OCI-LY3 (cell line): ENCODE results near the gene GRIFIN.

Source experiments
- H2AFZ ChIP-seq: fragments of 200-600, 300-600 bp; shearing (Covaris generic); 2 replicates; pipeline ENCODE4 v1.6.0; 2014; ENCODE audit warnings: antibody characterized with exemption, low read depth, low read length
- H3K27ac ChIP-seq: fragments of 200-600, 300-600 bp; sonication (generic); 2 replicates; pipeline ENCODE4 v1.5.1; 2014; ENCODE audit warnings: mild to moderate bottlenecking, low read length, moderate library complexity, mixed read lengths
- H3K27me3 ChIP-seq: fragments of 200-600, 300-600 bp; sonication (generic); 2 replicates; pipeline ENCODE4 v1.6.1; 2014; ENCODE audit warnings: low read depth, low read length, mixed read lengths
- H3K36me3 ChIP-seq: fragments of 200-600, 300-600 bp; sonication (generic); replicated peaks from 2 replicates; pipeline ENCODE3; 2014; ENCODE audit warnings: low read depth, low read length, mixed read lengths
- H3K4me1 ChIP-seq: fragments of 300-600, 200-600 bp; sonication (generic); 2 replicates; pipeline ENCODE4 v1.6.1; 2014; ENCODE audit warnings: low read length, mixed read lengths
- H3K4me2 ChIP-seq: fragments of 200-600, 300-600 bp; sonication (generic); 2 replicates; pipeline ENCODE4 v1.6.1; 2014; ENCODE audit warnings: low read length, mixed read lengths
- H3K4me3 ChIP-seq: fragments of 300-600, 200-600 bp; sonication (generic); 2 replicates; pipeline ENCODE4 v1.5.1; 2014; ENCODE audit warnings: antibody characterized with exemption, mild to moderate bottlenecking, low read length, moderate library complexity
- H3K79me2 ChIP-seq: fragments of 300-600, 200-600 bp; shearing (Covaris generic); 2 replicates; pipeline ENCODE4 v1.6.1; 2014; ENCODE audit warnings: mild to moderate bottlenecking, low read length, mixed read lengths
- H3K9ac ChIP-seq: fragments of 300-600, 200-600 bp; shearing (Covaris generic); 2 replicates; pipeline ENCODE4 v1.6.0; 2014; ENCODE audit warnings: mild to moderate bottlenecking, low read length, moderate library complexity
- H3K9me3 ChIP-seq: fragments of 200-600, 300-600 bp; shearing (Covaris generic); 2 replicates; pipeline ENCODE4 v1.6.1; 2014; ENCODE audit warnings: low read length, mixed read lengths; ENCODE audit not compliant: insufficient read depth
- H4K20me1 ChIP-seq: fragments of 200-600, 300-600 bp; sonication (generic); 2 replicates; pipeline ENCODE4 v1.6.1; 2016; ENCODE audit warnings: low read length, mixed read lengths; ENCODE audit not compliant: insufficient read depth
- CTCF ChIP-seq: fragments of 200-600, 300-600 bp; sonication (generic); IDR thresholded peaks from 2 replicates; pipeline ENCODE4 v1.5.1; 2014; ENCODE audit warnings: antibody characterized with exemption, low read length, low read depth
- EZH2phosphoT487 ChIP-seq: fragments of 200-600 bp; shearing (Covaris generic); IDR thresholded peaks from 2 replicates; pipeline ENCODE4 v1.6.1; 2018; ENCODE audit warnings: antibody characterized with exemption, mixed run types, low read depth

GRIFIN gene

GRCh38 chr7:2514473-2515423, 38.5 kb upstream of the GRIFIN start:
- Histone ChIP-seq H3K27me3 (no peaks in the 10 kb centered on the region), H2AFZ (no peak overlapping the region), H4K20me1 (no peaks in the 10 kb centered on the region), H3K4me1 (peaks cover 52% of the 10 kb centered on the region), H3K9ac (no peak overlapping the region), H3K9me3 (no peaks in the 10 kb centered on the region), H3K4me2 (no peak overlapping the region), H3K4me3 (no peak overlapping the region), H3K36me3 (no peaks in the 10 kb centered on the region), H3K79me2 (peaks cover under 1% of the 10 kb centered on the region; the same call in 1 of the 2 replicates), H3K27ac (no peak overlapping the region)
- no peak for TF ChIP-seq EZH2phosphoT487
- no peak for TF ChIP-seq CTCF

GRCh38 chr7:2513702-2514101, 37.5 kb upstream of the GRIFIN start:
- Histone ChIP-seq H3K4me1 (peaks cover 59% of the 10 kb centered on the region), H3K79me2 (no peaks in the 10 kb centered on the region), H2AFZ (no peak overlapping the region), H3K36me3 (no peaks in the 10 kb centered on the region), H3K9ac (no peak overlapping the region), H4K20me1 (no peaks in the 10 kb centered on the region), H3K27ac (no peak overlapping the region), H3K4me2 (no peak overlapping the region), H3K4me3 (no peak overlapping the region), H3K27me3 (0 out of 2 replicates have a peak, but pooled peaks cover under 1% of the 10 kb centered on the region), H3K9me3 (no peaks in the 10 kb centered on the region)
- TF ChIP-seq CTCF, result no peak
- no peak for TF ChIP-seq EZH2phosphoT487

GRCh38 chr7:2512713-2513112, 36.5 kb upstream of the GRIFIN start:
- peaks cover 55% of the 10 kb centered on the region for H3K4me1 ChIP-seq
- H3K9ac ChIP-seq, result peak overlapping the region; percentile 70; the same call in 1 of the 2 replicates
- peak overlapping the region; percentile 49; the same call in 1 of the 2 replicates for H2AFZ ChIP-seq
- no peak for TF ChIP-seq CTCF
- TF ChIP-seq EZH2phosphoT487, result no peak
- peak overlapping the region; percentile 81 for H3K4me2 ChIP-seq
- H3K27ac ChIP-seq, result peak overlapping the region; percentile 70; the same call in 1 of the 2 replicates
- no peaks in the 10 kb centered on the region for H3K9me3 ChIP-seq
- 0 out of 2 replicates have a peak, but pooled peaks cover 5% of the 10 kb centered on the region for H3K27me3 ChIP-seq
- H3K79me2 ChIP-seq, result no peaks in the 10 kb centered on the region
- no peaks in the 10 kb centered on the region for H4K20me1 ChIP-seq
- H3K4me3 ChIP-seq, result peak overlapping the region; percentile 56; the same call in 1 of the 2 replicates
- H3K36me3 ChIP-seq, result no peaks in the 10 kb centered on the region

DNA sequence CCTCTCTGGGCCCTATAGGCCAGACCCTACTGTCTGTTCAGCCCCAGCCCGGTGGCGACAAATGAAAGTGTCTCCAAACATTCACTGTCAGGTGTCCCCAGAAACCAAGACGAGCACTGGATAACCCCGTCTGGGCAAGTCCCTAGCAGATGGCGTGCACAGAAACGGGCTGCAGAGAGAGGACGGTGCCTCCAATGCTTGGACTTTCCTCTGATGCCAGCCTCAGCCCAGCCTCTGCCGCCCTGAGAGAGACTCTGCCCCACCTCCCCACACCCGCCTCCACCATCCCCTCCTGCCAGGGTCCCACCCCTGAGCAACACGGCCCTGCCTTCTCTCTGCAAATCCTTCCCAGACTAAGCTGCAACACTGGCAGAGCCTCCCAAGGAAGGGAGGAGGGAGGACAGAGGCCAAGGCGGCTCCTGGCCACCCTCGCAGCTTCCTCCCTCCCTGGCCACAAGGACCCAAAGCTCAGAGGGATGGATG, 36.0 kb upstream of the GRIFIN start:
- TF ChIP-seq EZH2phosphoT487 (no peak), CTCF (no peak)
- Histone ChIP-seq H3K4me3 (peak overlapping the region; percentile 56), H4K20me1 (no peaks in the 10 kb centered on the region), H3K4me2 (peak overlapping the region; percentile 81), H3K27me3 (0 out of 2 replicates have a peak, but pooled peaks cover 5% of the 10 kb centered on the region), H2AFZ (peak overlapping the region; percentile 49; the same call in 1 of the 2 replicates), H3K36me3 (no peaks in the 10 kb centered on the region), H3K4me1 (peaks cover 52% of the 10 kb centered on the region), H3K9ac (peak overlapping the region; percentile 70; the same call in 1 of the 2 replicates), H3K79me2 (no peaks in the 10 kb centered on the region), H3K27ac (peak overlapping the region; percentile 70), H3K9me3 (no peaks in the 10 kb centered on the region)
